Glomerular visceral epithelial cell (primary cell): ENCODE measurements around the gene TMEM54.

Source experiments
- DNase-seq: peaks from one replicate; pipeline ENCODE4 v3.0.0-alpha.2; 2016; ENCODE audit errors: extremely low spot score

The TMEM54 gene, protein sequence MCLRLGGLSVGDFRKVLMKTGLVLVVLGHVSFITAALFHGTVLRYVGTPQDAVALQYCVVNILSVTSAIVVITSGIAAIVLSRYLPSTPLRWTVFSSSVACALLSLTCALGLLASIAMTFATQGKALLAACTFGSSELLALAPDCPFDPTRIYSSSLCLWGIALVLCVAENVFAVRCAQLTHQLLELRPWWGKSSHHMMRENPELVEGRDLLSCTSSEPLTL

DNA sequence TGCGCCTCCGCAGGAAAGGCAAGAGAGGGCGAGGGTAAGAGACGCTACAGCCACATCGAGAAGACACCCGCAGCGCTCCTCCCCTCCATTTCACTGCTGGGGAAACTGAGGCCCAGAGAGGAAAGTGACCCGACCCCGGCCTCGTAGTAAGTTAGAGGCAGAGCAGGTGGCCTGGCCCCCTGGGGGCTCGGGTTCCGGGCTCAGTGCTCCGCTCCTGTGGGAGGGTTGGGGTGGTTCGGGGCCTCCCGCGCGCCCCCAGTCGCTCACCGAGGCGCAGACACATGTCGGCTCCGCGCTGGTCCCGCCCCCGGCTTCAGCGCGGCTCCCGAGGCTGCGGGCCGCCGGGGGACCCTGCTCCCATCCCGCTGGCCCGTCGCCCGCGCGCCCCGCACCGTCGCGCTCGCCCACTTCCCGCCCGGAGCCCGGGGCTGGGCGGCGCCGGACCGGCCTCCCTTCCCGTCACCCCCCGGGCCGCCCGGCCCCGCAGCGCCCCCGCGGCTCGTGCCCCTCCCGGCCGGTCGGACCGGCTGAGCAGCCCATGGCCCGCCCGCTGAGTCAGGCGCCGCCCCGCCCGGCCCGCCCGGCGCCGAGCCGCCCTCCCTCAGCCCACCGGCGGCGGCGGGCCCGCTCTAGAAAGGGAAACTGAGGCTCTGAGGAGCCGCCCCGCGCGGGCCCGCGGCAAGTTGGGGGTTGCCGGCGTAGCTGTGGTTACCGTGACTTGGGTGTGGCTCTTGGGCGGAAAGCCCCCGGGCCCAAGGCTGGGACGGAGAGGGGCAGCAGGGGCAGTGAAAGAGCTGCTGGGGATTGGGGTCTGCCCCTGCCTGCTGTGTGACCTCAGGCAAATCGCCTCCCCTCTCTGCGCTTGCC is at the start of gene TMEM54:
TMEM54 (minus strand) TSS at position 434 of the 867 bp plus-strand sequence; CDS start at position 283, 151 bp downstream.
- DNase-seq, result peak; percentile 36

DNA sequence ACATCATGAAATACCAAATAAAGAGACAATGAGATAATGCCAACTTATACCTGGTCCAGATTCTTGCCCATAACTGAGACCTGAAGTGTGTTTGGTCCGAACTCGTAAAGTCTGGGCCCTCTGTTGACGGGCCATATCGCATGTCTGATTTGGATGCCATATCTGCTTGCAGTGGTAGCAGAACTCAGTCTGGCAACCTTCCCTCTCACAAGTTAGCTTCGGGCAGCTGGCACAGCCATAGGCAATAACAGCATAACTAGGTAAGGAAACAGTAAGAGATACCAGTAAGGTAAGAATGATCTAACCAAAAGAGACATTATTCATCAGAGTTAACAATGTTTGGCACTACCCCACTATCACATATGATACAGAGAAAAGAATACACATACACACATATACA is 48.3 kb upstream of the TMEM54 start:
- no peak for DNase-seq

DNA sequence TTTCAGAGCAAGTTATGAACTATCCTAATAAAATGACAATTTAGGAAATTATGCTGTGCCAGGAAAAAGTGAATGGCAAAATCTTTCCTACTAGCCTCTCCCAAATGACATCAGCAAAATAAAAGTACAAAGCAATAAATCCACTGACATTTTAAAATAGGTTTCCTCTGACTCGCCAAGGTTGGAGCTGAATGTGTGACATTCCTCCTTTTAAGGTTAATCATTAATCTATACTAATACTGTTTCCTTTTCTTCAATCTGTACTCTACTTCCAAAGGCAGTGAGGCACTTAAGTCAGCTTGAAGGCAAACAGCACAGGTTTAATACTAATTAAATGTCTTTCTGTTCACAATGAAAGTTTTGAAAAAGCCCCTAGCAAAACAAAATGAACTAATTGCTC is 47.7 kb upstream of the TMEM54 start:
- peak; percentile 65 for DNase-seq

DNA sequence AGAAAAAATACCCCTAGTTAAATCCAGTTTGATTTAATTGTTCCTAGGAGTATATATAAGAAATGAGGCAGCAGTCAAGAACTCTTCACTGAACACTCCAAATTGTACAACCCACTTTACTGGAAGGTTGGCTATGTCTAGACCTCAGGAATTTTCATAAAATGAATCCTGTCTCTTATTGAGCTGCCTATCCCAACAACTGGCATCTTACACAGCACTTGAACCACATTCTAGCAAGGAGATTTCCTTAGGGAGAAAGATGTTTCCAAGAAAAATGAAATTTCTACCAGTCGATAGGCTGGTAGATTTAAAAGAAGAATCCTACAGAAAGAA is 47.2 kb upstream of the TMEM54 start:
- DNase-seq, result no peak

DNA sequence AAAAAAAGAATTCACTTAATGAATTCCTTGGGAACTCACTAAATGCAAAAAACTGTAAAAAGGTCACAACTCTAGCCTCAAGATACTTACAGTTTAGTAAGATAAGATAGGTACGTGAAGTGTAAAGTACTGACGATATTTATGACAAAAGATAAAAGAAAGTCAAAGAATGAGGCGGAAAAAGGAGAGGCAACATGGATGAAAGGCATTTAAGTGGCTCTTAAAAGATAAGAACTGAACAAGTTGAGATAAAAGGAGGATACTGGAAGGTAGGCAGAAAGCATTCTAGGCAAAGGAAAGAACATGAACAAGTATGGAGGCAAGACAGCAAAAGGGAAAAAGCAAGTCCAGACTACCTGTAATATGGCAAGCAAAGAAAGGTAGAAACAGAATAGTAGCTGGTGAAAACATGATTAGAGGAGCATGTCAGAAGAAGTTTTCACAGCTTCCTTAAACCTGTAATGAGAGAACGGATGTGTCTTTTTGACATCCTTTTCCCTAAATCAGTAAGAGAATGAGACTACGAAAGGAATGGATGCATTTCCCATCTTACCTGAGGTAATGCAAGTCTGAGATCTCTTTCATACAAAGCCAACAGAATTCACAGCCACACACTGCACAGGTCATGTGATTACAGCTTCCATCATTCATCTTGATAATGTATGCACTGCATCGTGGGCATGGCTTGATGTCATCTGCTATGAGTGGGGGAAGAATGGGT is 46.6 kb upstream of the TMEM54 start:
- DNase-seq, result no peak

DNA sequence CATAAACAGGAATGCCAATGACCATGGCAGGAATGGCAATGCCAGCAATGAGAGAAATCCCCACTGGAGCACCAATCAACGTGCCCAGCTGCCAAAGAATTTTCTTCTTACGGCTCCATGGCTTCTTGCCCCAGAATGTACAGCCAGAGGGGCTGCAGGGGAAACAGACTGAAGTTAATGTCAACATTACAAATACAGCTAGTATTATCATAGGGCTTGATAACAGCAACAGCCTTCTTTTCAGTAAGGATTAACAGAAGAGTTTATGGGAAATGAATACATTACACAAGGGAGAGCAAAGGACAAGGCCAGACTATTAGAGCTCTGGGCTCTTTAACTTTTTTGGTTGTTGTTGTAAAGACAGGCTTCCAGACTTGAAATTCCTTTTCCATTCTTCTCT is 45.2 kb upstream of the TMEM54 start:
- no peak for DNase-seq

DNA sequence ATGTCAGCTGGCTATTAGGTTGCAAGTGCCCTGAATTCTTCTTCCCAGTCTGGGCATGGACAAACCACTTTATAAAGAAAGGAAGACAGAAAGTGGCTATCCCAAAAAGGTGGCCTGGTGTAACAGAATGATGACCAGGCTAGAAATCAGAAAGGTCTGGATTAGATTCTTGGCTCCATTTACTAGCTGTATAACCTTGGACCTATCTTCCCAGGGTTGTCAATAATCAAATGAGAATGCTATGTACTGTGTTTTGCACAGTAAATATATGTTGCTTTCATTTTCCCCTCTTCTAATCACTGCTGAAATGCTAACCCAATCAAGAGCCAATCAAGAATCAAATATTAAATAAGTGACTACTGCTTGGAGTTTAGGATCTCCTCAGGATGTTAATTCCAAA is 43.0 kb upstream of the TMEM54 start:
- DNase-seq, result no peak

DNA sequence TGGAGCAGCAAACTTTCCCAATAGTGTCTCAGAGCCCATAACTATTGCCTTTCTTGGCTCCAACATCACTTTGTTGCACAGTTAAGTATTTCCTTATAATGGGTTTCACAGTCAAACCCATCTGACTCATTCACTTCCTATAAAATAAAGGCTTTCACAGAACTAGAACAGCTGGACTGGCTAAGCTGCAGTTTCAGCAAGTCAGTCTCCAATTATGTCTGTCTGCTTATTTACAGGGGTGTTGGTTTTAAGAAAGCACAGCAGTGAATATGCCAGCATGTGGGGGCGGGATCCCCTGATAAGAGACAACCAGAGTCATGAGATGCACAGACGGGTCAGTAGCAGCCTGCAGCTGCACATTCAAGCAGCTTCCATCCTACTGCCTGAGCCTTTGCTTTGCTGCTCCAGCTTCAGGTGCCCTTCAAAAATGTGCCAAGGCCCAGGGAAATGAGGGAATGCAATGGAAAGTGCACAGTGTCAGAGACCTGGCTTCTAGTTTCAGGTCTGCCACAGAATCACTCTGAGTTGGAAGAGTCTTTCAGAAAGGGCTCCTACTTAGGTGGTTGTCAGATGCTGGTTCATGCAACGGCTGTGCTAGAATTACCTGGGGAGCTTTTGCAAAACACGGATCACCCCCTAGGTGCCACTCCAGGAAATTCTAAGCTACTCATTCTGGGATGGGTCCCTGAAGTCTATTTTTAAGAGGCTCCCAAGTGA is 38.6 kb upstream of the TMEM54 start:
- DNase-seq, result peak; percentile 20

DNA sequence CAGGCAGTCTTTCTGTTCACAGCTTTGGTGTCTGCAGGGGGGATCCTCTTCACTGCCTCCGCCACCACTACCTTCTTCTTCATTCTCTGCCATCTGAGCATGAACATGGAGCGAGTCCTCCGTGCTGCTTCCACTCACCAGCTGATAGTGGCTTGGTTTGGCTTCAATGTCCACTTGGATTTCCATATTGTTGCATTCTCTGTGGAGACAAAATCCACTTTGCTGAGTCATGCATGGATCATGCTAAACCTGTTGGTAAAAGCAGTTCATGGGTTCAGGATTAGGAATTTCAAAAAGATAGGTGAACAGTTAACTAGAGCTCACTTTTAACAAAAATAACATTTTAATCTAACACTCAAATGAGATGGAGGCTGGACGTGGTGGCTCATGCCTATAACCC is 35.9 kb upstream of the TMEM54 start:
- DNase-seq, result no peak

DNA sequence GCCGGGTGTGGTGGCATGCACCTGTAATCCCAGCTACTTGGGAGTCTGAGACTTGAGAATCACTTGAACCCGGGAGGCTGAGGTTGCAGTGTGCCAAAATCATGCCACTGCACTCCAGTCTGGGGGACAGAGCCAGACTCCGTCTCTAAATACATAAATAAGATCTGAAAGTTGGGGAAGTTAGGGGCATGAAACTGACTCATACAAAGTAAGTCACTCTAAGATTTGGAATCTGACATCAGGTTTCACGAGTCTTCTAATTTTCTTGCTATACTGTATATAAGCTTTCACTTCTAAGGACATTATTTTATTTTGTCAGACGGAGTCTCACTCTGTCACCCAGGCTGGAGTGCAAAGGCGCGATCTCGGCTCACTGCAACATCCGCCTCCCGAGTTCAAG is 33.3 kb upstream of the TMEM54 start:
- no peak for DNase-seq

DNA sequence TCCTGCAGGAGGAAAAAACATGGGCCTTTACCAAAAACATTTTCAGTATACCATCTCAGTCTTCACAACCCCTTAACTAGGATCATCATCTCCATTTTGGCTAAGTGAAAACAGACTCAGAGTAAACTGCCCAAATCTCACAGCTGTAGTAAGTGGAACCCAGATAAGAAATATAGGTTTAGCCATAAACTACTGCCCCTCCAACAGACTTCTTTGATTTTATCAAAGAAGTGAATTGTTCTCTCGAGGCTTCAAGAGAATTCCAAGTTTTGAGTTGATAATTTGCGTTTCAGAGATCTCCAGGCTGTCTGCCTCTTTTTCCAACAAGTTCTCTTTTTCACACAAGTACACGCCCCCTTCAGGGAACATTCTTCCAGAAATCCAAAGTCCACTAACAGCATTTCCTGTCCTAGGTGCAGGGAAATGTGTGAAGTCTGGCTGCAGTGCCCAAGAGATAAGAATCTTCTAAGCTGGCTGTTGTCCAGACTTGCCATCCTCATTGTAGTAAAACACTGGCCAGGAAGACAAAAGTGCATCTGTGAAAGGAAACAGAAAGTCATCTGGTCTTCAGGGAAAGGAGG is 32.6 kb upstream of the TMEM54 start:
- peak; percentile 68 for DNase-seq

DNA sequence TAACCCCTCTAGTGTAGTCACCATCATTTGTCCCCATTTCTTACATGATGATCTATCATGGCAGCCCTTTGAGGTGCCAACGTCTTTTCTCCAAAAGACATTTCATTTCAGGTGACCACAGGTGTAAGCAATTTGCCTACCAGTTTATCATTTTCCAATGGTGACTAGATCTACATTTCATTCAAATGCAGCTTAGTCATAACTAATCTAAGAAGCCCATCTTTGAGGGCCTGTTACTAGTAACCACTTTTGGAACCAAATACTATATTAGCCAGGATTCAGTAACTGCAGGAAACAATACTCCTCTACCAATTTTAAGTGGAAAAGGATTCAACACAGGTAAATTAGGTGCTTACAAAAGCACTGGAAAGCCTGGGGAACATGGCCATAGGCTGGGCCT is 30.6 kb upstream of the TMEM54 start:
- no peak for DNase-seq

DNA sequence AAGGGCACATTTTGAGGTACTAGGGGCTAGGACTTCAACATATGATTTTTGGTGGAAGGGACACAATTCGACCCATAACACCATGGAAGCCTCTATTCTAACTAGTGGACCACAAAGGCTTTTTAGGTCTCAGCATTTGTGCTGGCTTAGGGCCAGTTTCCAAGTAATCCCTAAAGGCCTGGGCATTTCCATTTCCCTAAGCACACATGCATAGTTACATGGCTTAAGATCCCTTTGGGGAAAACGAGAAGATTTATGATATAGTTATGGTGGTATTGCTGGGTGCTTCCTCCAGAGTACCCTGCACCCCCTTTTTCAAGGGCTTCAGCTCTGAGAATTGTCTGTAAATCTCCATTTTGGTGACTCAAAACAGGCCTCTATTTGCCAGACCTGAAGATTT is 28.2 kb upstream of the TMEM54 start:
- DNase-seq, result no peak

DNA sequence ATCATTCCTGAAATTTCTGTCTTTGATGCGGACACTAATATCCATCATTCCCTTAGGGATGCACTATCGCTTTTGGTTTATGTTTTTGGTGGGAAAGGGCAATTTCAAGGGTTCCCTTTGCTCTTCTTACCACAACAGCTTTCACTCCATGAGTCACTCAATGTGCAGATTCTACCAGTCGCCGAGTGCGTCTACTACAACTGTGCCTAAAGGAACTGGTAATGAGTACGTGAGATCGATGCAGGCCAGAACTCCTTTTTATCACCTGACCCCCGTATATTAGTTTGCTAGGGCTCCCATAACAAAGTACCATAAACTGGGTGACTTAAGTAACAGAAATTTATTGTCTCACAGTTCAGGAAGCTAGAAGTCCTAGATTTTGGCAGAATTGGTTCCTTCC is 27.5 kb upstream of the TMEM54 start:
- DNase-seq, result no peak

DNA sequence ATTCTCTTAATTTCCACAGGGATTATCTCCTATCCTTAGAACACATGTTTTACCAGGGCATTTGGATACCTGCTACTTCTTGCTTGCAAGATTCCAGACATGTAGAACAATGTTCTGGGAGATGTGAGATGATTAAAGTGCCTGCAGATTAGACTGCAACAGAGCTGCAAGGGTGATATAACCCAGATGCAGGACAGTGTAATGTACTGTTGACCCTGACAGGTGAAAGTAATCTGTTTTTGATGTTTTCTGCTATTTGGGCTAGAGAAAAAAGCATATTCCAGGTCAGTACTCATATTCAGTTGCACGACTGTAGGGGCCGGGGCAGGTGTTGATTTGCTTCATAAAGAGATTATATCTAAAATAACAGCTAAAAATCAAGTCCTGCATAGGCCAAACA is 27.1 kb upstream of the TMEM54 start:
- no peak for DNase-seq

DNA sequence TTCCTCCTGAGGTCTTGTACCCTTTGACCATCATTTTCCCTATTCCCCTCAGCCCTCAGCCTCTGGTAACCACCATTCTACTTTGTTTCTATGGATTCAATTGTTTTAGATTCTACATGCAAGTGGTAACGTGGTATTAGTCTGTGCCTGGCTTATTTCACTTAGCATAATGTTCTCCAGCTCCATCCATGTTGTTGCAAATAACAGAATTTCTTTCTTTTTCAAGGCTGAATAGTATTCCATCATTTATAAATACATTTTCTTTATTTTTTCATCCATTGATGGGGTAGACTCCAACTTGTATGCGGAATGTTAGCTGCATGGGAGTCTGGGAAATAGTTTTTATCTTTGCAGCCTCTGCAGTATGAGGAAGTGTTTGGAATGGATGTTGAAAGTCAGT is 26.3 kb upstream of the TMEM54 start:
- no peak for DNase-seq

DNA sequence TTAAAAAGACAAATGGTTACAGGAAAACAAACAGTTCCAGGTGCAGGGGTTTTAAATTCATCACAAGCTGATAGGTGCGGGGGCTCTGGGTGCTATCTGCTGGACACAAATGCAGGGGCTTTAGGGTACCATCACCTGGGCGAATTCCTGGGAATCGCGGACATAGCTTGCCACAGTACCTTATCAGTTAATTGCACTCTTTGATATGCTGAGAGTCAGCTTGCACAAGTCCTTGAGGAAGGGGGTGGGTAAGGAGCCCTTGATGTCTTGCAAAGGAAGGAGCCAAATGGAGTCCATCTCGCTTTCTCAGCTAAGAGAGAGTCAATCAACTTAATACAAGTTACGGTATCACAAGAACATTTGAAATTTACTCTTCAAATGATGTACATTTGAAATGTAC is 25.4 kb upstream of the TMEM54 start:
- DNase-seq, result no peak

DNA sequence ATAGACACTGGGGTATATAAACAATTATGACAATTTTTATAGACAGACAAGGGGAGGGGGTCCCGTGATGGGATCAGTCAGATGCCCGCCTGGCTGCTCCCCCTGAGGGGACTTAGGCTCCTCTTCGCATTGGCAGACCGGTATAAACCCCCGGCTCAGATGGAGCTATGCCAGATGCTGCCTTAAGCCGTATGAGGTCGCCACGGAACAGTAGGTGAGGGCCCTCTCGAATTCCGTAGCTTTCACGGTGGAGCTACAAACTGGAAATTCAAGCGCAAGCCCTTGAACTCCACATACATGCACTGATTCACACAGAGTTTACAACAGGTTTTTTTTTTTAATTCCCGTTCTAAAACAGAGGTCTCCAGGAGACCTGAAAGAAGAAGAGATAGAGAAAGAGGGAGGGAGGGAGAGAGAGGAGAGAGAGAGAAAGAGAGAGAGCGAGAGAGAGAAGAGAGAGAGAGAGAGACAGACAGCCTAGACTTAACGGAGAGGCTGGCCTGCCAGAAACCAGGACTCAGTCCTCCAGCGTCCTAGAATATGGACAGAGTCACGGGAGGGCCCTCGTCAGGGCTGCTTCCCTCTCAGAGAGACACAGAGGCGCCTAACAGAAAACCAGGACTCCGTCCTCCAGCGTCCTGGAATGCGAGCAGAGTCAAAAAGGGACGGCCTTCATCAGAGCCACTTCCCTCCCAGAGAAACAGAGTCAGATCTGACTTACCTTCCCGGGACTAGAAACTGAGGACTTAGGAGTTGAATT is 24.4 kb upstream of the TMEM54 start:
- DNase-seq, result peak; percentile 23

DNA sequence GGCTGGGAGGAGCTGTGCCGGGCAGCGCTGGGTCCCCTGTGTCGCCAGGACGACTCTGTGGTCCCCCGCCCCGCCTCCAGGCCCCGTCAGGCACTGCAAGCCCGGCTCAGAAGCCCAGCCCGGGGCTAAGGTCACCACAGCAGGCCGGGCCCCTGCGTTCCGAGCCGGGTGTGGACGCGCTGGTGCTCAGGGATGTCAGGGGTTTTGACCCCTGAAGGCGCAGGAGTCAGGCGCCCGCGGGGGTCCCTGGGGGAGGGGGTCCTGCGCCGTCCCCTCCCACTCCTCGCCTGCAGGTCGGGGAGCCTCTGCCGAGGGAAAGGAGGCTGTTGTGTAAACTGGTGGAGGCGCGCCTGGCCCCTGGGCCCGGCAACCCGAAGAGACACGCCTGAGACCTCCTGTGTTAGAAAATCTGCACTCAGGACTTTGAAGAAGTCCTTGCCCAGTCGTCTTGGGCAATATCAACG is 23.7 kb upstream of the TMEM54 start:
- no peak for DNase-seq

DNA sequence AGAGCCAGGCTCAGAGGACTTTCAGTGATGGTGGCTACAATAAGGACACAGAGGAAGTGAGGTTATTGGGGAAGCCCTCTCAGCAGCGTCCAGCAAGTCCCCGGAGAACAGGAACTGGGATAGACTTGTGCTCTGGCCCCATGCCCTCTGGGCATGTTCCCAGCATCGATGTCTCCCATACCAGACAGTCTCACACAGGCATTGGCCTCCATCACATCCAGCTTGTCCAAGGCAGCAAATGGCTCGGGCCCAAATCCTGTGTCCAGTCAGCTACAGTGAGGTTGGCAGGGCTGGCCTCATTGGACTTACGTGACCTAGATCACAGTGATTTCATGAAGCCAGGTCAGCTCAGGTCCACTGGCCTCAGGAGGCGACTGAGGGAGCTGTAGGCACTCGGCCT is 19.6 kb upstream of the TMEM54 start:
- DNase-seq, result no peak
